ENCODE measurements around the gene KRT6C. TPM values are rescaled to one million over a fixed set of nuclear protein-coding genes. Genes with fewer than 3 reads are reported as not detected.

The KRT6C gene
- total RNA-seq, 6 experiments from 2014 or later = 0.15 TPM; not detected in 5

DNA sequence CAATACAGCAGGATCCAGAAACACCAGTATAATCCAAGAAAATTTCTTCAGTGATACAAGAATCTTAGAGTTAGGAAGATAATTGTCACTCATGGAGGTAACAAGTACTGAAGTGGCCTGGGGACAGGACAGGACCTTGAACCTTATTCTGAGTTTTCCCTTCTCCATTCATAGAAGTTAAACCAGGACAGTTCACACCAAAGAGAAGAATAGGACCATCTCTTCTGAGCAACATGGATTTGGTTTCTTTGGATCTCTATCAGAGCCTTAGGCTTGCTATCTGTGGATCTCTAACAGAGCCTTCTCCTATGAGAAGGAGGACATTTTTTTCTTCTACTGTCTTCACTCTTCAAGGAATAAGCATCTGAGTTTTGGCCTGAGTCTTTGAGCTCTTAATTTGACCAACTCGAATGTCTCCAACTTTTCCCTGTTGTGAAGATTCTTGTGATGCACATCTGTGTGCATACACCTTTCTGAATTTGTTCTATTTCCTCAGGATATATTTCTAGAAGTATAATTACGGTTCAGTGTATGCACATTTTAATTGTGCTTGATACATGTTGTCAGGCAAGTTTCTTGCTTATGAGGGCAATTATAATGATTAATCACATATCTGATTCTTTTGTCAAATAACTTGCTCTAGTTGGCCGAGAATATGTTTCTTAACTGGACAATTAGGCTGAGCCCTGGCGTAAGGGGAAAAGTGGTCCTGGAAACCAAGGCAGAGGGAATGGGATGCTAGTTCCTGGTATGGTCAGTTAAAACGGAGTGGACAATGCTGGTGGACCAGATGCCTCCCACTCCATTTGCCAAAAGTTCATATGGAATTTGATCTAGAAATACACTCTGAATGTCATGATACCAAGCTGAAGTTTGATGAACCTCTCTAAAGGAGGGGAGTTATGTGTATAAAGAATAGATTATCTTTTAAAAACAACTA lies 12.8 kb upstream of the KRT6C start:
- no peak for DNase-seq
- no peaks in the 10 kb centered on the region for H3K27me3 ChIP-seq
- no peaks in the 10 kb centered on the region for H3K36me3 ChIP-seq
- H3K9me3 ChIP-seq = no peaks in the 10 kb centered on the region
- 64% methylated on average over 5 of the region's 5 CpGs for WGBS (ENCODE audit: insufficient coverage, low coverage, low lambda C conversion rate, missing lambda C conversion rate)
- no peak for ATAC-seq
- intact Hi-C loops (cut with DNase I) = no loop called here
- TF ChIP-seq, protein P1, sequence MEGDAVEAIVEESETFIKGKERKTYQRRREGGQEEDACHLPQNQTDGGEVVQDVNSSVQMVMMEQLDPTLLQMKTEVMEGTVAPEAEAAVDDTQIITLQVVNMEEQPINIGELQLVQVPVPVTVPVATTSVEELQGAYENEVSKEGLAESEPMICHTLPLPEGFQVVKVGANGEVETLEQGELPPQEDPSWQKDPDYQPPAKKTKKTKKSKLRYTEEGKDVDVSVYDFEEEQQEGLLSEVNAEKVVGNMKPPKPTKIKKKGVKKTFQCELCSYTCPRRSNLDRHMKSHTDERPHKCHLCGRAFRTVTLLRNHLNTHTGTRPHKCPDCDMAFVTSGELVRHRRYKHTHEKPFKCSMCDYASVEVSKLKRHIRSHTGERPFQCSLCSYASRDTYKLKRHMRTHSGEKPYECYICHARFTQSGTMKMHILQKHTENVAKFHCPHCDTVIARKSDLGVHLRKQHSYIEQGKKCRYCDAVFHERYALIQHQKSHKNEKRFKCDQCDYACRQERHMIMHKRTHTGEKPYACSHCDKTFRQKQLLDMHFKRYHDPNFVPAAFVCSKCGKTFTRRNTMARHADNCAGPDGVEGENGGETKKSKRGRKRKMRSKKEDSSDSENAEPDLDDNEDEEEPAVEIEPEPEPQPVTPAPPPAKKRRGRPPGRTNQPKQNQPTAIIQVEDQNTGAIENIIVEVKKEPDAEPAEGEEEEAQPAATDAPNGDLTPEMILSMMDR (IDR thresholded peaks at IDR 0.05) = no peak
- TF ChIP-seq POLR2A (IDR thresholded peaks at IDR 0.05) = no peak
- H3K4me1 ChIP-seq = no peaks in the 10 kb centered on the region
- no peak overlapping the region for H3K4me3 ChIP-seq
- H3K27ac ChIP-seq = no peak overlapping the region

DNA sequence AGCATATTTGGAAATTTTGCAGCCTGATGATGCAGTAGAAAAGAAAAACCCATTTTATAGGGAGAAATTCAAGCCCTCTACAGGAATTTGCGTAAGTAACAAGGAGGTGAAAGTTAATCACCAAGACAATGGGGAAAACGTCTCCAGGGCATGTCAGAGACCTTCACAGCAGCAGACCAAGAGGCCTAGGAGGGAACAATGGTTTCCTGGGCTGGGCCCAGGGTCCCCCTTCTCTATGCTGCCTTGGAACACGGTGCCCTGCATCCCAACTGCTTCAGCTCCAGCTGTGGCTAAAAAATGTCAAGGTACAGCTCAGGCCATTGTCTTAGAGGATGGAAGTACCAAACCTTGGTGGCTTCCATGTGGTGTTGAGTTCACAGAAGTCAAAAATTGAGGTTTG lies 6.5 kb upstream of the KRT6C start:
- Histone ChIP-seq H3K4me1 (no peaks in the 10 kb centered on the region), H3K27me3 (no peaks in the 10 kb centered on the region), H3K27ac (no peak overlapping the region), H3K4me3 (no peak overlapping the region), H3K9me3 (no peaks in the 10 kb centered on the region), H3K36me3 (no peaks in the 10 kb centered on the region)
- no peak for ATAC-seq
- TF ChIP-seq POLR2A (IDR thresholded peaks at IDR 0.05) = no peak
- TF ChIP-seq, protein P1 (IDR thresholded peaks at IDR 0.05) = no peak
- DNase-seq = no peak
- 27% methylated on average over 3 of the region's 3 CpGs for WGBS (ENCODE audit: insufficient coverage, low coverage, low lambda C conversion rate, missing lambda C conversion rate)
- intact Hi-C loops (cut with DNase I) = no loop called here

DNA sequence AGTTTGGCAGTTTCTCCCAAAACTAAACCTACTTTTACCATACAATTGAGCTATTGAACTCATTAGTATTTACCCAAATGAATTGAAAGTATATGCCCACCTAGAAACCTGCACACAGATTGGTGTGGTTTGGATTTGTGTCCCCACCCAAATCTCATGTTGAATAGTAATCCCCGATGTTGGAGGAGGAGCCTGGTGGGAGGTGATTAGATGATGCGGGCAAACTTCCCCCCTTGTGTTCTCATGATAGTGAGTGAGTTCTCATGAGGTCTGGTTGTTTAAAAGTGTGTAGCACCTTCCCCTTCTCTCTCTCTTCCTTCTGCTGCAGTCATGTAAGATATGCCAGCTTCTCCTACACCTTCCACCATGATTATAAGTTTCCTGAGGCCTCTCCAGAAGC lies 4.0 kb upstream of the KRT6C start:
- H3K36me3 ChIP-seq = no peaks in the 10 kb centered on the region

DNA sequence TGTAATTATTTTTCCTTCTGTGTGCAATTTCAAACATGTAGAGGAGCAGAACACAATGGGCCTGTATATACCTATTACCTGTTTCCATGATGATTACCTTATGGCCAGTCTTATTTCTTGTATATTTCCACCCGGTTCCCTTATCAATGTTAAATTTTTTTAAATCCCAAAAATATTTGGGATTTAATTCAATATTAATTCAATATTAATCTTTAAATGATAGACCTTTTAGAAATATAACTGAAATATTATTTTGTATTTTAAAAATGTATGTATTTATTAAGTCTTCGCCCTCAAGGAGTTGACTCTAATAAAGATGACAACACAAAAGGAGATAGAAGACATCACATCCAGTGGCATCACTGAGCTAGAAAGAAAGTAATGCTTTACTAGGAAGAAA lies 607 bp upstream of the KRT6C start:
- no peak for ATAC-seq
- TF ChIP-seq, protein P1 (IDR thresholded peaks at IDR 0.05) = no peak
- TF ChIP-seq POLR2A (IDR thresholded peaks at IDR 0.05) = no peak
- Histone ChIP-seq H3K36me3 (no peaks in the 10 kb centered on the region), H3K4me1 (no peaks in the 10 kb centered on the region), H3K9me3 (no peaks in the 10 kb centered on the region), H3K4me3 (no peak overlapping the region), H3K27ac (no peak overlapping the region), H3K27me3 (no peaks in the 10 kb centered on the region)
- DNase-seq = no peak
- WGBS (ENCODE audit: insufficient coverage, low coverage, low lambda C conversion rate, missing lambda C conversion rate) = 78% methylated on average over 2 of the region's 2 CpGs
- intact Hi-C loops (cut with DNase I) = no loop called here

More for the DNA sequence above, 4.0 kb upstream of the KRT6C start:
- H3K9me3 ChIP-seq = no peaks in the 10 kb centered on the region
- no peaks in the 10 kb centered on the region for H3K4me1 ChIP-seq
- DNase-seq = no peak
- no peaks in the 10 kb centered on the region for H3K27me3 ChIP-seq
- WGBS (ENCODE audit: insufficient coverage, low coverage, low lambda C conversion rate, missing lambda C conversion rate) = no CpG with 5 or more reads among the region's 2 CpGs
- no peak overlapping the region for H3K27ac ChIP-seq
- TF ChIP-seq POLR2A (IDR thresholded peaks at IDR 0.05) = no peak
- TF ChIP-seq, protein P1 (IDR thresholded peaks at IDR 0.05) = no peak
- H3K4me3 ChIP-seq = no peak overlapping the region
- intact Hi-C loops (cut with DNase I) = no loop called here
- no peak for ATAC-seq

Data from right lobe of liver (tissue), 6 donors.